UCSD-AML1 (cell line): ENCODE results near the gene SPATA33.
"Not testable (repeated sequence)": the region's sequence is repeated elsewhere in the genome, so short reads cannot be mapped to it uniquely, and the experiment has no call there.

ENCODE experiments used
- DNase-seq: peaks from one replicate; lab custom pipeline; 2025; ENCODE audit not compliant: unreplicated experiment; lab: John Stamatoyannopoulos, UW

SPATA33 gene

DNA sequence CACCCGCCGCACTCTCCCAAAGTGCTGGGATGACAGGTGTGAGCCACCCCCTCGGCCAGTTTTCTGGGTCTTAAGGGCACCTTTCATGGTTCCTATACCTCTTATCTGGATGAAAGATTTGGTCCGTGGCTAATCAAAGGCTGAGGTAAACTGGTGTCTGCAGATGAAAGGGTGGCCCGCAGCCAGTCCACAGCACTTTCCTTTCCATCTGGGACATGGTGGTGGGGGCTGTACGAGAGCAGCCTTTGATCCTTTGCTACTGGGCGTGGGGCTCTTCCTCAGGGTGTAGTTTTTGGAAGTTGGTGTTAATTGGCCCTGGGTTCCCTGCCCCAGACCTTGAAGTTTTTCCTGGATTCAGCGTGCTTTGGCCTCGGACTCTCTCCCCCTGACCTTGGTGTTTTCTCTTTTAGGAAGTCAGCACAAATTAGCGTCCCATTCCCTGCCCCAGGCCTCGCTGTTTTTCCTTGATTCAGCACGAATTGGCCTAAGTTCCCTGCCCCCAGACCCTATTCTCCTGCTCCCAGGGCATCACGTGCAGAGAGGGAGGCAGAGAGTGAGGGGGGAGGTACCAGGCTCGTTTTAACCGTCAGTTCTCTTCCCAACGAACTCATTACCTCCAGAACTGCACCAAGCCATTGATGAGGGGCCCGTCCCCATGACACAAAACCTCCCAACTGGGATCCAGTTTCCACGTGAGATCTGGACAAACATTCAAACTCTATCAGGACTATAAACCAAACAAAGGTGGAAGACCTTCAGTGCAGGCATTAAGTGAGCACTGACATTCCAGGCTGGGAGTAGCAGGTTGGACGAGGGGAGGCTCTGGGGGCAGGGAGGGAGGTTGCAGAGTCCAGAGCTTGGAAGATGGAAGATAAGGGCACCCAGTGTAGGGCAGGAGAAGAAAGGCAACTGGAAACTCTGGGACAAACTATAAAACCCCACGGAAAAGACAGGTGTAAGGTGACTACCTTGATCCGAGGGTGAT lies 32.6 kb upstream of the SPATA33 start:
- no peak for DNase-seq

DNA sequence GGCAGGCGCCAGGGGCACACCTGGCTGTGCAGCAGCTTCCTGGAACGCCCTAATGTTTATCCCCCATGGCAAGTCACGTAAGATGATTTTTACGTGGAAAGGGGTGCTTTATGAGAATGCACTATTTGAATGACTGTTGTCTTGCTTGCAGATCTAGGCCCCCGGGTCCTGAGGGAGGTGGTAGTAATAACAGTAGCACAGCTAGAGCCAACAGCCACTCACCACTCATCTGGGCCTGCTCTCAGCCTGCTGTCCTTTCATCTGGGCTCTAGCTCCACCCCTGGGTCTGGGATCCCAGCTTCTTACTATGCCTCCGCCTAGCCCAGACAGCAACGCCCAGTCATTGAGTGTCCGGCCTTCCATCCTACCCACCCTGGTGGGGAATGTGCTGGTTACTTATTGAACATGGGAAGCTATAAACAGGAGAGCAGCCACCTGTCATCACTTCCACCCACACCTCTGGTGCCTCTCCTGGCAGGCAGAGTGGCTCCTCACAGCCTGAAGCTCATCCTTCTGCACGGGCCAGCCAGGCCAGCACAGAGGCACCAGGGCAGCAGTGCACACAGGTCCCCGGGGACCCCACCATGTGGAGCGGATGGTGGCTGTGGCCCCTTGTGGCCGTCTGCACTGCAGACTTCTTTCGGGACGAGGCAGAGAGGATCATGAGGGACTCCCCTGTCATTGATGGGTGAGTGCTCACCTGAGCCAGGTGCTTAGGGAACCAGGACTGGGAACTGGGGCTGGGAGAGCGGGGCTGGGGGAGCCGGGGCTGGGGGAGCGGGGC lies 27.6 kb upstream of the SPATA33 start:
- no peak for DNase-seq

DNA sequence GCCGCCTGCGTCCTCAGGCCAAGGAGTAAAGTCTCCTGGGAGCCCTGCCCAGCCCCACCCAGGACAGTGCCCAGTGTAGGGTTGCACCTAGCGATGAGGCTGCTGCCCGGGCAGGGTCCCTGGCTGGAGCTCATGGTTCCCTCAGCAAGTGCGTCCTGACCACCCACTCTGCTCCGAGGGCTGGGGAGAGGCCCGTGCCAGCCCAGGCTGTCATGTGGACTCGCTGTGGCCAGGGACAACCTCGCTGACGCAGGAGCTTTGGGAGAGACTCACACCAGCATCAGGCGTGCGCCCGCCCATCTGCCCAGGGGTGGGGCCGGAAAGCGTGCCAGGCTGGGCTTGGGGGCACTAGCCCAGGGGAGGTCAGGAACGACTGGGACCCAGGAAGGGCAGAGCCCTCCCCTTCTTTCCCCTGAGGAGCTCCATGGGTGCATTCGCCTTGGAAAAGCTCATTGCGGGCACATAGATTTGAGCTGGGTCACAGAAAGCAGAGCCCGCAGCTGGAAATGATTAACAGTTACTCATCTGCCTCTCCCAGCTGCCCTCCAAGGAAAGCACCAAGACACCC lies 24.5 kb upstream of the SPATA33 start:
- DNase-seq: no peak

GRCh38 chr16:89634463-89635385 lies 22.9 kb upstream of the SPATA33 start:
- not testable (repeated sequence) for DNase-seq

DNA sequence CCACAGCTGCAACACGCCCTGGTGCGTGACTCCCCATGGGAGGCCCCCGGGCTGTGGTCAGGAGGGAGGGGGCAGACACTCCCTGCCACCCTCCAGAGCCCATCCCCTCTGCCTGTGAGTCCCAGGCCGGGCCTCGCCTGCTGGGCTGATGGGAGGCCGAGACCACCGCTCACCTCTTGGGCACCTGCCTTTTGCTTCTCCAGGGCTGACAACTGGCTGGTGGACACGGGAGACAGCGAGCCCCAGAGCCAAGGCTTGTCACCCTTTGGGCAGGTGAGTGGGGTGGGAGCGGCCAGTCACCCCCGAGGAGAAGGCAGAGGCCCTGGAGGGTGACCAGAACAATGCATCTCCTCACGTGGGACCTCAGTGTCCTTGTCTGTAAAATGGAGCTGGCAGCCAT lies 21.0 kb upstream of the SPATA33 start:
- no peak for DNase-seq

GRCh38 chr16:89637379-89637778 lies 20.3 kb upstream of the SPATA33 start:
- DNase-seq: no peak

DNA sequence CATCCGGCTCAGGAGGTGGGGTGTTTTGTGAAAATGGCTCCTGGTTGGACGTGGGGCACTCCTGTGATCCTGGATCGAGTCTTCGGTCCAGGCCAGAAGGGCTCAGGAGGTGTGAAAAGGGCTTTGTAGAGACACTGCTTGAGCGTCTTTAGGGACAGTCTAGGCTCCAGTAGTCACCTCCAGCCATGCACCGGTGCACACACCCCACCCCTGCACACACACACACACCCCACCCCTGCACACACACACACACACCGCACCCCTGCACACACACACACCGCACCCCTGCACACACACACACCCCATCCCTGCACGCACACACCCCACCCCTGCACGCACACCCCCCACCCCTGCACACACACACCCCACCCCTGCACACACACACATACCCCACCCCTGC lies 19.2 kb upstream of the SPATA33 start:
- no peak for DNase-seq

- no peak for DNase-seq
These were observed 18.3 kb upstream of the SPATA33 start for GRCh38 chr16:89639385-89639784.

DNA sequence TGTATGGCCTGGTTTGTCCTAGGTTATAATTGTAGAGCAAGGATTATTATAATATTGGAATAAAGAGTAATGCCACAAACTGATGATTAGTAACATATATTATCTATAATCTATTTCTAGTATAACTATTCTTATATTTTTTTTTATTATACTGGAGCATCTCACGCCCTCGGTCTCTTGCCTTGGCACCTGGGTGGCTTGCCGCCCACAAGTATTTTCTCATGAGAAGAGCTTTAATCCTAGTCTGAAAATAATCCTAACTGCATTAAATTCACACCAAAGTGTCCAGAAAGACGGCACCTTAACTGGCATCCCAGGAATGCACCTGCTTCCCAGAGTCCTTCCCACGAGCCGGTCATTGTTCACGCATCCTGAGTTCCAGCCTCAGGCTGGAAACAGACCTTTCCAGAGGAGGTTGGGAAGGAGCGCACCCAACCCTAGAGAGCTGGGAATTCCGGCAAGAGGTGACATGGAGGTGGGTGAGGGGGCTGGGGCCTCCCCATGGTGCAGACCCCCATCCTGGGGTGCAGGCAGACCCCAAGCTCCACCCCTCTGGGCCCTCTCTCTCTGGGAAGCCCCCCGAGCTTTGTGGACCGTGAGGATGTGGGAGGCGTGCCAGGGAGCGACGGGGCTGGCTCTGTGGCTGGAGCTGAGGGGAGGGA lies 16.0 kb upstream of the SPATA33 start:
- DNase-seq: no peak

DNA sequence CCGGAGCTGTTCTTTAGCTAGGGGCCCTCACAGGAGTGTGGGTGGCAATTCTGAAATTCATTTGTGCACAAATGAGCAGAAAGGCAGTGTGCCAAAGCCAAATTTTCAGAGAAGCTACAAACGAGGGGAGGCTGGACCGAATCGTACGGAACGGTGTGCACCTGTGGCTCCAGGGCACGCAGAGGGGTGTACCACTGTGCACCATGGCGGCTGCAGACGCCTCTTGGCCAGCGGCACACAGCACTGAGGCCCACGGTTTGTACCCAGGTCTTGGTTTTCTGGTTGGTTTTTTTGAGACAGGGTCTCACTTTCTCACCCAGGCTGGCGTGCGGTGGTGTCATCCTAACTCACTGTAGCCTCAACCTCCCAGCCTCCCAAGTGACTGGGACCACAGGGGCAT lies 15.1 kb upstream of the SPATA33 start:
- DNase-seq: no peak

DNA sequence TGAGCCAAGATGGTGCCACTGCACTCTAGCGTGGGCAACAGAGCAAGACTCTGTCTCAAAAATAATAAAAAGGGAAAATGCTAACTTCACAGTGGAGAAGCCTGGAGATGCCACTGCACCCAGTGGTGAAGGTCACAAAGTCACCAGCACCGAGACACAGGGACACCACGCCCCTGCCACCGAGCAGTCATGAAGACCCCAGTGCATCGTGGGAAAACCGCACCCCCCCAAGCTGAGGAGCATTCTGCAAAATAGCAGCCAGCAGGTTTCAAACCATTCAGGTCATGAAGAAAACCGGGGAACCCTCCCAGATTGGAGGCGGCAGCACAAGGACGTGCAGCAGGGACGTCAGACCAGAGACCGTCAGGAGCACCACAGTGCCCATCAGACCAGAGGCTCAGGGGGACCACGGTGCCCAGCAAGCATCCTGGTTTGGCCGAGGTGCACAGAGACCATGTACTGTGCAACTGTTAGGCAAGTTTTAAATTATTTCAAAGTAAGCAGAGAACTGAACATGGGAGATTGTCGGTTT lies 13.8 kb upstream of the SPATA33 start:
- no peak for DNase-seq

- DNase-seq: no peak
These were observed 12.5 kb upstream of the SPATA33 start for GRCh38 chr16:89645122-89645521.

GRCh38 chr16:89646270-89646669 lies 11.4 kb upstream of the SPATA33 start:
- no peak for DNase-seq

GRCh38 chr16:89646906-89647305 lies 10.7 kb upstream of the SPATA33 start:
- DNase-seq: no peak

- no peak for DNase-seq
These were observed 6.1 kb upstream of the SPATA33 start for GRCh38 chr16:89651584-89651983.

GRCh38 chr16:89653656-89654295 lies 3.9 kb upstream of the SPATA33 start:
- DNase-seq: no peak

- DNase-seq: no peak
These were observed 2.5 kb upstream of the SPATA33 start for GRCh38 chr16:89655062-89655643.

DNA sequence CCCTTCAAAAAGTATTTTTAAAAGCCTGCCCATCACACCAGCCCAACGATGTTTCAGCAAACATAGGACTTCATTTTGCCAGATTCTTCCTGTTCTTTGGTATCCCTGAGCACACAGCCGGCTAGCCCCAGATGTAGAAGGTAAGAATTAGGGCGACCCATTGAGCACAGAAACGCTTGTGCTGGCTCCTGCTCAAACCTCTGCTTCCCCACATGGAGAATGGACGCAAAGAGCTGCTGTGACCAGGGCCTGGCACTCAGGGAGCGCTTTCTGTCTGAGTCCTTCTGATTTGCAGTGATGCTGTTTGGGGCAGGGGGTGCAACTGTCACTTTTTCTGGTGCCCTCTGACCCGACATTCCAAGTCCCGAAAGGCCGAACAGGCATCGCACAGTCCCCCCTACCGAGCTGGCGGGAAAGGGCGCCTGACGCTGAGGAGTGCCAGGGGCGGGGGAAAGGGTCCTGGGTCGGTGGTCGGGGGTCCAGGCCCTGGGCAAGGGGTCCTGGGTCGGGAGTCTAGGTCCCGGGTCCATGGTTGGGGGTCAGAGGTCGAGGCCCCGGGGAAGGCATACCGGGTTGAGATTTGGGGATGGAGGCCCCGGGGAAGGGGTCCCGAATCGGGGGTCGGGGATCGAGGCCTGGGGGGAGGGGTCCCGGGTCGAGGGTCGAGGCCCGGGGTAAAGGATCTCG lies 1.1 kb upstream of the SPATA33 start:
- no peak for DNase-seq
